H54 (cell line): ENCODE data around the gene SCAPER.

ENCODE experiments used
- DNase-seq: peaks from one replicate; pipeline ENCODE4 v3.0.0; 2011; ENCODE audit warnings: low spot score, mixed read lengths; ENCODE audit not compliant: insufficient read length
- FAIRE-seq: peaks from 3 replicates; lab custom pipeline; 2011; peaks lifted over from hg19 to GRCh38; lab: Jason Lieb, UNC
- POLR2A ChIP-seq: IDR thresholded peaks from 2 replicates; pipeline ENCODE4 v1.6.1; 2011; ENCODE audit warnings: low read depth, mild to moderate bottlenecking, low read length

Gene SCAPER

GRCh38 chr15:76391847-76392246 is 513.3 kb downstream of the SCAPER start:
- DNase-seq (no peak), FAIRE-seq (no peak)
- no peak for TF ChIP-seq POLR2A

- FAIRE-seq (no peak), DNase-seq (no peak)
- no peak for TF ChIP-seq POLR2A
Measured at GRCh38 chr15:76391309-76391708, 513.8 kb downstream of the SCAPER start.

GRCh38 chr15:76390571-76390970 is 514.6 kb downstream of the SCAPER start:
- DNase-seq, result no peak
- no peak for TF ChIP-seq POLR2A
- FAIRE-seq, result no peak

GRCh38 chr15:76386926-76387325 is 518.2 kb downstream of the SCAPER start:
- DNase-seq (no peak), FAIRE-seq (no peak)
- TF ChIP-seq POLR2A, result no peak

DNA sequence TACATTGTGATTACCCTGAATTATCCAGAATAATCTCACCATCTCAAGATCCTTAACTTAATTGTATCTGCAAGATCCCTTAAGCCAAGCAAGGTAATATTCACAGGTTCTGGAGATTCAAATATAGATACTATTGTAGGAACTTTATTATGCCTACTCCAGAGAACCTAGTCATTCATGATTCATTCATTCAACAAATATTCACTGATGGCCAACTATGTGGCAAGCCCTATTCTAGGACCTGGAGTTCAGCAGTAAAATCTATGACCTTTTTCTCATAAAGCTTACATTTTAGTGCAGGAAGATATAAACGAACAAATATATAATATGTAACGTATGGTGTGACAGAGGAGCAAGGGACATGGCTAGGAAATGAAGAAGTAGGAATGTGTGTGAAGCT is 519.0 kb downstream of the SCAPER start:
- DNase-seq, result no peak
- FAIRE-seq, result no peak
- no peak for TF ChIP-seq POLR2A

GRCh38 chr15:76384409-76384808 is 520.7 kb downstream of the SCAPER start:
- TF ChIP-seq POLR2A, result no peak
- DNase-seq (no peak), FAIRE-seq (no peak)

DNA sequence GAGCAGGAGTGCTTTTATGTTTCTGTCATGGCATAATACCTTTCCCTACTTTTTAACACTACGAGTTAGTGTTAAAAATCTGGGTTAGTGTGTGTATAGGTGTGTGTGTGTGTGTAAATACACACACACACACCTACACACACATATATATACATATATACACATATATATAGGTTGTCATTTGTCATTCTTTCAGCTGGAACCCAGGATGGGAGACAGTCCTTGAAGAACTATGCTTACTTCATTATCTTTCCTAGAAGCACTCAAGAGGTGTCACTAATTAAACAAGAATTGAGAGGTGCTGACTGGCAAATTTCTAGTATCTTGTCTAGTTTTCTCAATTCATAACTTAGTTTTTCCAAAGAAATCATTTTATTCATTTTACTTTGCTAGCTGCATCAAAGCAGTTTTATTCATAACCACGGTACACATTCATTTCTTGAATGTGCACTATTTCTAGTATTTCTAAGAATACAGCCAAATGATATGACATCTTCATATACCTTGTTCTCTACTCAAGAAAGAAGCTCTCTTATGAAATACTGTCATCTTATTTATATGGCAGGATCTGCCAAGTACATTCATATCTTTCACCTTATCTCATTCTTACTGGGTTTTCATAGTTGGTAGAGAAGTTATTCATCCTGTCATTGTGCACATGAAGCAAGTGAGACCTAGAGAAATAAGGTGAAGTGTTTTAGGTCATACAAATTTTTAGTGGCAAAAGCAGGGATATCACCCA is 522.0 kb downstream of the SCAPER start:
- FAIRE-seq, result no peak
- DNase-seq, result no peak
- TF ChIP-seq POLR2A, result no peak

- no peak for FAIRE-seq
Measured at GRCh38 chr15:76381366-76381765, 523.8 kb downstream of the SCAPER start.

DNA sequence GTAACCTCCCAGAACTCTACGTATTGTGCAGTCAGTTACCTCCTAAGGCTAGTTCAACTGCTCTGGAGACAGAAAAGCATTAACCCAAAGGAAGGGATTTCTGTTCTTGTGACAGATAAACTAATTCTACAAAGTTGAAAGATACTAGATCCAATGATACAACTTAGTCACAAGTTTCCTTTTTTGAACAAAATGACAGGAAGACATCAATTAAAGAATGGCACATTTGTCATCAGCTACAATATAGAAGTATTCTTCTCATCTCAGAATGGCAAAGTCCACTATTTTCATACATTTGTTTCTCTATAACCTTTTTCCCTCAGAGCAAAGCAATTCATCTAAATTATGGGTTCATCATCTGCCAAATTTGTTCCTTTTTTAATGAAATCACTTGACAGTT is 524.9 kb downstream of the SCAPER start:
- no peak for FAIRE-seq
- no peak for DNase-seq
- TF ChIP-seq POLR2A, result no peak

More at GRCh38 chr15:76381366-76381765, 523.8 kb downstream of the SCAPER start:
- DNase-seq, result no peak
- no peak for TF ChIP-seq POLR2A

- FAIRE-seq, result no peak
- TF ChIP-seq POLR2A, result no peak
Measured at GRCh38 chr15:76378691-76379090, 526.4 kb downstream of the SCAPER start.

GRCh38 chr15:76377751-76378150 is 527.4 kb downstream of the SCAPER start:
- DNase-seq, result no peak
- TF ChIP-seq POLR2A, result no peak
- FAIRE-seq, result no peak

More at GRCh38 chr15:76378691-76379090, 526.4 kb downstream of the SCAPER start:
- no peak for DNase-seq

- no peak for DNase-seq
- FAIRE-seq, result no peak
- TF ChIP-seq POLR2A, result no peak
Measured at GRCh38 chr15:76377217-76377616, 527.9 kb downstream of the SCAPER start.

GRCh38 chr15:76376816-76377215 is 528.3 kb downstream of the SCAPER start:
- FAIRE-seq (no peak), DNase-seq (no peak)

GRCh38 chr15:76376029-76376428 is 529.1 kb downstream of the SCAPER start:
- DNase-seq (peak; percentile 2), FAIRE-seq (no peak)
- no peak for TF ChIP-seq POLR2A

More at GRCh38 chr15:76376816-76377215, 528.3 kb downstream of the SCAPER start:
- TF ChIP-seq POLR2A, result no peak

DNA sequence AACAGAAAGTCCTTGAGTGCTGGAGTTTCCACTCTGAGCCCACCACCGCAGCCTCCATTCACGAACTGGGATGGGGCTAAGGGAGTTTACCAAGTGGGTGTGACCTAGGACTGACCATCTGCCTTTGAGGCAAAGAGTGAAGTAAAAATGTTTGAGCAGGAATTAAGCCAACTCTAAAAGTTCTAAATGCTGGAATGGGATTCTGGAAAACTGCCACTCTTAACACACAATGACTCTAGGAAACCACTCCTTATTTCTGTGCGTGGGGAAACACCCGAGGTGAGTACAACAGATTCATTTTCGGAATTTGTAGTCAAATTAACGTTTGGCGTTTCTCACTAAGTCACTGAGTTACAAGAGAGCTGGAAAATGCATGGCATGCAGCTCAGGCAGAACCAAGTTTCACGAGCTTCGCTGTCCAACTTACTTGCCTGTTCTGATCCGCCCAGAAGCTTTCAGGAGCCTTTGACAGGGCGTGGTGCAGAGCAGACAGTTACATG is 537.0 kb downstream of the SCAPER start:
- DNase-seq (no peak), FAIRE-seq (no peak)
- TF ChIP-seq POLR2A, result no peak
